Cardiac muscle cell (in vitro differentiated cells and primary cell): ENCODE measurements around the gene FAM83C. TPM values are rescaled to one million over a fixed set of nuclear protein-coding genes. Genes with fewer than 3 reads are reported as not detected.
"Not testable (repeated sequence)": the region's sequence is repeated elsewhere in the genome, so short reads cannot be mapped to it uniquely, and the experiment has no call there.

Experiments used
- DNase-seq, 2 donors: peaks; one replicate each; pipeline versions ENCODE4 v3.0.0 to v3.0.0-alpha.2; 2010 to 2017; ENCODE audit warnings: low read depth in 1 of 2, low spot score in 1 of 2
- H3K27ac ChIP-seq: fragments of 200-600 bp; sonication (generic); 2 replicates; pipeline ENCODE4 v1.5.1; 2016
- H3K27me3 ChIP-seq: fragments of 200-600 bp; sonication (generic); 2 replicates; pipeline ENCODE4 v1.6.0; 2016; ENCODE audit warnings: control low read depth
- H3K36me3 ChIP-seq: fragments of 200-600 bp; sonication (generic); 2 replicates; pipeline ENCODE4 v1.5.1; 2016; ENCODE audit warnings: control low read depth
- H3K4me1 ChIP-seq: fragments of 200-600 bp; sonication (generic); 2 replicates; pipeline ENCODE4 v1.8.1; 2017; ENCODE audit warnings: low read depth, mild to moderate bottlenecking, mixed run types
- H3K4me3 ChIP-seq: fragments of 200-600 bp; sonication (generic); 2 replicates; pipeline ENCODE4 v1.5.1; 2016; ENCODE audit warnings: mild to moderate bottlenecking
- H3K9me3 ChIP-seq: fragments of 200-600 bp; sonication (generic); 2 replicates; pipeline ENCODE4 v1.5.1; 2017; ENCODE audit warnings: low read depth, mild to moderate bottlenecking, control low read depth
- CTCF ChIP-seq: IDR thresholded peaks from 2 replicates; pipeline ENCODE4 v1.5.1; 2012; ENCODE audit warnings: low read depth, mild to moderate bottlenecking, low read length
- polyA plus RNA-seq: library from polyadenylated mRNA; unstranded; fragments of >200 nt; fragmentation: Nextera tagmentation; extraction: Ambion mirVana; gene quantifications from 2 replicates; pipeline ENCODE4 v1.2.1, GENCODE V29; 2016
- total RNA-seq: library from RNA; depleted of rRNA; stranded (reverse); fragments of >200 nt; gene quantifications from 2 replicates; pipeline ENCODE4 v1.2.3, GENCODE V29; 2016

FAM83C gene
- total and polyA plus RNA-seq, 2 experiments from 2014 or later = not detected

GRCh38 chr20:35253010-35253409 lies 39.2 kb downstream of the FAM83C start:
- H3K27ac ChIP-seq = no peak overlapping the region
- no peak for DNase-seq
- no peaks in the 10 kb centered on the region for H3K9me3 ChIP-seq
- H3K4me1 ChIP-seq = peaks cover 17% of the 10 kb centered on the region
- H3K27me3 ChIP-seq = no peaks in the 10 kb centered on the region
- H3K36me3 ChIP-seq = no peaks in the 10 kb centered on the region
- no peak overlapping the region for H3K4me3 ChIP-seq
- no peak for TF ChIP-seq CTCF

- not testable (repeated sequence) for H3K36me3 ChIP-seq, H3K4me3 ChIP-seq, H3K27me3 ChIP-seq, H3K27ac ChIP-seq, H3K9me3 ChIP-seq, DNase-seq
- peaks cover 13% of the 10 kb centered on the region for H3K4me1 ChIP-seq
Observed at GRCh38 chr20:35252598-35252997, 39.6 kb downstream of the FAM83C start.

GRCh38 chr20:35252037-35252461 lies 40.2 kb downstream of the FAM83C start:
- H3K36me3 ChIP-seq = no peaks in the 10 kb centered on the region
- no peaks in the 10 kb centered on the region for H3K9me3 ChIP-seq
- no peak for TF ChIP-seq CTCF
- H3K4me3 ChIP-seq = no peak overlapping the region
- H3K4me1 ChIP-seq = peaks cover 7% of the 10 kb centered on the region
- H3K27ac ChIP-seq = no peak overlapping the region
- DNase-seq = no peak
- H3K27me3 ChIP-seq = no peaks in the 10 kb centered on the region

GRCh38 chr20:35251613-35251940 lies 40.6 kb downstream of the FAM83C start:
- no peak for TF ChIP-seq CTCF
- Histone ChIP-seq H3K4me3 (no peak overlapping the region), H3K9me3 (no peaks in the 10 kb centered on the region), H3K27me3 (no peaks in the 10 kb centered on the region), H3K36me3 (no peaks in the 10 kb centered on the region), H3K27ac (no peak overlapping the region), H3K4me1 (peaks cover 4% of the 10 kb centered on the region)
- DNase-seq = no peak

- H3K36me3 ChIP-seq = no peaks in the 10 kb centered on the region
- no peaks in the 10 kb centered on the region for H3K27me3 ChIP-seq
- no peak for DNase-seq
- no peak overlapping the region for H3K4me3 ChIP-seq
- peaks cover 4% of the 10 kb centered on the region for H3K4me1 ChIP-seq
- no peak overlapping the region for H3K27ac ChIP-seq
- H3K9me3 ChIP-seq = no peaks in the 10 kb centered on the region
- TF ChIP-seq CTCF = no peak
Observed at GRCh38 chr20:35248641-35249475, 43.4 kb downstream of the FAM83C start.

GRCh38 chr20:35246723-35247122 lies 45.5 kb downstream of the FAM83C start:
- TF ChIP-seq CTCF = no peak
- Histone ChIP-seq H3K27ac (no peak overlapping the region), H3K36me3 (no peaks in the 10 kb centered on the region), H3K9me3 (no peaks in the 10 kb centered on the region), H3K4me3 (no peak overlapping the region), H3K4me1 (peaks cover 4% of the 10 kb centered on the region), H3K27me3 (no peaks in the 10 kb centered on the region)
- no peak for DNase-seq
